Measurements from ENCODE around the gene TBC1D10A.

Gene TBC1D10A

GRCh38 chr22:30358541-30358940 lies 31.8 kb upstream of the TBC1D10A start:
- no peak for ATAC-seq

GRCh38 chr22:30357650-30358215 lies 31.0 kb upstream of the TBC1D10A start:
- no peak for ATAC-seq
- TF ChIP-seq BACH2 (CRISPR knock-in tag; IDR thresholded peaks at IDR 0.05; ENCODE audit: borderline replicate concordance) (no peak), CREB5 (CRISPR knock-in tag; IDR thresholded peaks at IDR 0.05; ENCODE audit: low read depth) (no peak), ARNTL (CRISPR knock-in tag; IDR thresholded peaks at IDR 0.05; ENCODE audit: borderline replicate concordance, low read depth) (no peak), PPARA (CRISPR knock-in tag; IDR thresholded peaks at IDR 0.05; ENCODE audit: borderline replicate concordance) (no peak), RARB (CRISPR knock-in tag; IDR thresholded peaks at IDR 0.05) (no peak), TCF4 (CRISPR knock-in tag; IDR thresholded peaks at IDR 0.05; ENCODE audit: borderline replicate concordance) (no peak), ZNF565 (CRISPR knock-in tag; conservative IDR thresholded peaks at IDR 0.05; ENCODE audit: low read depth) (no peak), POU6F1 (CRISPR knock-in tag; IDR thresholded peaks at IDR 0.05; ENCODE audit: borderline replicate concordance, low read depth) (no peak), ZC3H10 (CRISPR knock-in tag; IDR thresholded peaks at IDR 0.05) (no peak), ZNF8 (CRISPR knock-in tag; IDR thresholded peaks at IDR 0.05) (no peak), CSRNP3 (CRISPR knock-in tag; IDR thresholded peaks at IDR 0.05) (no peak), CSDC2 (CRISPR knock-in tag; IDR thresholded peaks at IDR 0.05) (no peak)

More at GRCh38 chr22:30358541-30358940, 31.8 kb upstream of the TBC1D10A start:
- TF ChIP-seq CSRNP3 (CRISPR knock-in tag; IDR thresholded peaks at IDR 0.05) = no peak
- no peak for TF ChIP-seq TOX (CRISPR knock-in tag; IDR thresholded peaks at IDR 0.05; ENCODE audit: borderline replicate concordance)
- no peak for TF ChIP-seq POU6F1 (CRISPR knock-in tag; IDR thresholded peaks at IDR 0.05; ENCODE audit: borderline replicate concordance, low read depth)
- TF ChIP-seq OSR1 (CRISPR knock-in tag; IDR thresholded peaks at IDR 0.05) = no peak
- TF ChIP-seq CREB5 (CRISPR knock-in tag; IDR thresholded peaks at IDR 0.05; ENCODE audit: low read depth) = no peak
- TF ChIP-seq RARB (CRISPR knock-in tag; IDR thresholded peaks at IDR 0.05) = no peak
- TF ChIP-seq PPARA (CRISPR knock-in tag; IDR thresholded peaks at IDR 0.05; ENCODE audit: borderline replicate concordance) = no peak
- TF ChIP-seq BACH2 (CRISPR knock-in tag; IDR thresholded peaks at IDR 0.05; ENCODE audit: borderline replicate concordance) = no peak
- no peak for TF ChIP-seq TSHZ2 (CRISPR knock-in tag; IDR thresholded peaks at IDR 0.05)
- TF ChIP-seq ZC3H10 (CRISPR knock-in tag; IDR thresholded peaks at IDR 0.05) = no peak
- no peak for TF ChIP-seq ZFP30 (CRISPR knock-in tag; IDR thresholded peaks at IDR 0.05)
- no peak for TF ChIP-seq ZNF565 (CRISPR knock-in tag; conservative IDR thresholded peaks at IDR 0.05; ENCODE audit: low read depth)
- TF ChIP-seq GLIS3 (CRISPR knock-in tag; IDR thresholded peaks at IDR 0.05) = no peak
- no peak for TF ChIP-seq ZNF8 (CRISPR knock-in tag; IDR thresholded peaks at IDR 0.05)
- TF ChIP-seq TCF4 (CRISPR knock-in tag; IDR thresholded peaks at IDR 0.05; ENCODE audit: borderline replicate concordance) = no peak
- TF ChIP-seq CSDC2 (CRISPR knock-in tag; IDR thresholded peaks at IDR 0.05) = no peak
- TF ChIP-seq ARNTL (CRISPR knock-in tag; IDR thresholded peaks at IDR 0.05; ENCODE audit: borderline replicate concordance, low read depth) = no peak
- no peak for TF ChIP-seq ZNF70 (CRISPR knock-in tag; IDR thresholded peaks at IDR 0.05)
- no peak for TF ChIP-seq ESRRG (CRISPR knock-in tag; IDR thresholded peaks at IDR 0.05)
